Superior temporal gyrus (tissue), 1 donor: ENCODE data around the gene EPB42.
"Not testable (repeated sequence)": the region's sequence is repeated elsewhere in the genome, so short reads cannot be mapped to it uniquely, and the experiment has no call there.

Experiments used
- DNase-seq: peaks from one replicate; pipeline ENCODE4 v3.0.0-alpha.2; 2016; ENCODE audit errors: extremely low spot score

The EPB42 gene

DNA sequence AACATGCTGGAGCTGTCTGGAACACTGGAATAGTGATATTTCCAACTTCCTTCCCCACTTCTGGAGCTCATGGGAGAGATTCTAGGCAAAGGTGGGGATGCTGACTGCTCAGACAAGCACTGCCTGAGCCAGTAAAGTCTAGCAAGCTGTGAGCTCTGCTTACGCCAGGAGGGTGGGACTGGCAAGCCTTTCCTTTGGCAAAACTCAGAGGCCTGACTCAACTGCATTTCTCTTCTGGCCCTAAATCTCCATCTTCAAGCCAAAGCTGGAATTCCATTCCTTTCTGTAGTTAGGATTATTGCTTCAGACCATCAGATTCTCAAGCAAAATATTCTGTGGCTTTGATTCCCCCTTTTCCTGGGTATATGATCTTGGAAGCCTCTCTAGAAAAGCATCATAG, 20.3 kb upstream of the EPB42 start:
- DNase-seq, result peak; percentile 12

DNA sequence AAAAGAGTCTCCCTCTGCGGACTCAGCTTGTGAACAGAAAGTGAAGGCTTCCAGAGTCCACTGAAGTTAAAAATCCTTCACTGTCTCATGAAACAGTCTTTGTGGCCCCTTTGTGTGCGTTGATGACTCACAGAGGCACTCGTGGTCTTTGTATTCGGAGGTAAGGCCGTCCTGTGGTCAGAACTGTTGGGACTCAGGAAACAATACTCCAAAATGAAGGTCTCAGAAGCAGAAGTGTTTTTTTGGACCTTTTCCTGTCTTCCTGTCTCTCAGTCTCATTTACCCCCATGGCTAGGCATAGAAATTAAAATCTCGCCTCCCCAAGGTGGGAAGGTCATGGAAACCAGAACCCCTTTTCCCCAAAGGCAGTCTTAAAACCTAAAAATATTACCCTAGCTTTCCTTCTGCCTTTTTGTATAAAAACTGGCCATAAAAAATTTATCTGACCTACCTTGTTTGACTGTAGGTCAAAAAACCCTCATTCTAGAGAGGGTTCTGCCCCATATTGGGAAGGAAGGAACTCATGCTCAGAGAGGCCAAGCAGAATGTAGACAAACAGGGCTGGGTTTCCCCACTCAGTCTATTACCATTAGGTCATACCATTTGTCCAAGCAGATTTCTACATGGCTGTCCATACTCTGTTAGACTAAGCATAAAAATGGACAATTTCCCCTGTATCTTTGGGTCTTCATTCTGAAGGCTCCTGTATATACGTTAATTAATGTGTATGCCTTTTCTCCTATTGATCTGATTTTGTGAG, 19.1 kb upstream of the EPB42 start:
- DNase-seq, result no peak

DNA sequence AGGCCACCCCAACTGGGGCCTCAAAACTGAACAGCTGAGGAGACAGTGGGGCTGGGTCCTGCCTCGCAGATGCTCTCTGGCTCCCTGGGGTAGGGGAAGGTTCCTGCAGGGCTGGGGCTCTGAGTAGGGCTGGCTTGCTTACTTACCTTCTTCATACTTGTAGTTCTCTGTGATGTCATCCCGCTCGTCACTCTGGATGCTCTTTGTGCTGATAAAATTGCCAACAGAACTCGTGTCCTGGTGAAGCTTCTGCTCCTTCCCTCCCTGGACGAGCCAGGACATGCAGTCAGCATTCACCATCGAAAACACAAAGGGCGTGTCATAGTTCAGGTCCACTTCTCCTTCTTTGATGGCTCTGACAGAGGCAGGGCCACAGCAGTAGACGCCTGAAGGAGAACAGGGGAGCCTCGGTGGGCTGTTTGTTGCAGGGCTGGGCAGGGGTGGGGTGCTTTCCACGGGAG, 17.9 kb upstream of the EPB42 start:
- no peak for DNase-seq

DNA sequence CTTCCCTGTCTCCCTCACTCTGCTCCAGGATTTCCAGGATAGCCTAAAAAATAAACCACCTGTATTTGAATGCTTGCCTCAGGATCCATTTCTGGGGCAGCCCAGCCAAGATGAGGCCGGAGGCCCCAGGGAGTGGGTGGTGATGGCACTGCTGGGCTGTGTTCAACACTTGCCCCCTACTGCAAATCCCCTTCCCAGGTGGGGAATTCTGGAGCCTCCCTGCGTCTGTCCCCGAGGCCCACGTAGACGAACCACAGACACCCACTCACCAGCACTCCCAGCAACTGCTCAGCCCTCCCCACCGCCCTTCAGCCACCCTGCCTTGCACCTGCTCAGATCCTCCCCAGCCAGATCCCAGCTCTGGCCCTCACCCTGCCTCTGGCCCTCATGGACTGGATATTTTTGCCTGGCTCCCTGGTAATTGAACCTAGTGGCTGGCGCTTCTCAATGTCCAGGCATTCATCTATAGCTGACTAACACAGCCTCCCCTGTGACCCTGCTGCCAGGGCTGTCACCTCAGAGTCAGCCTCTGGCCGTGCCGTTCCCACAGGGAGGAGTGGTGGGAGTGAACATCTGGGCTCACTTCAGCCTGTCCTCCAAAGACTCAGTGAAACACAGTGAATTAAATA, 17.1 kb upstream of the EPB42 start:
- DNase-seq, result no peak

DNA sequence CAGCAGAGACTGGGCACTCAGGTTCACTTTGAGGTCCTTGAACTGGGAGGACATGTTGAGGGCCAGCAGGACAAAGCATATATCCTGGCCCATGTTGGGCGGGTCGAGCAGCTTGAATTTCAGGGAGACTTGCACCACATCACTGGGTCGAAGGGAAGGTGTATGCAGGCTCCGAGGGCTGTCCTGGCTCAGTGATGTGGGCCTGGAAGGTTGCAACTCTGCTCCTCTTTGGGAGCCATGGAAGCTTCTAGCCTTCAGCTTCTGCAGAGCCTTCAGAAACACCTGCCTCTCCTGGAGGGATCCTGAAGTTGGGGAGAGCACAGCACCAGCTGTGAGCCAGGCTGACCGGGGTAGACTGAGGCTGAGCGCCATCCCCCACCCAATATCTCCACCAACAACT, 14.7 kb upstream of the EPB42 start:
- DNase-seq, result no peak

DNA sequence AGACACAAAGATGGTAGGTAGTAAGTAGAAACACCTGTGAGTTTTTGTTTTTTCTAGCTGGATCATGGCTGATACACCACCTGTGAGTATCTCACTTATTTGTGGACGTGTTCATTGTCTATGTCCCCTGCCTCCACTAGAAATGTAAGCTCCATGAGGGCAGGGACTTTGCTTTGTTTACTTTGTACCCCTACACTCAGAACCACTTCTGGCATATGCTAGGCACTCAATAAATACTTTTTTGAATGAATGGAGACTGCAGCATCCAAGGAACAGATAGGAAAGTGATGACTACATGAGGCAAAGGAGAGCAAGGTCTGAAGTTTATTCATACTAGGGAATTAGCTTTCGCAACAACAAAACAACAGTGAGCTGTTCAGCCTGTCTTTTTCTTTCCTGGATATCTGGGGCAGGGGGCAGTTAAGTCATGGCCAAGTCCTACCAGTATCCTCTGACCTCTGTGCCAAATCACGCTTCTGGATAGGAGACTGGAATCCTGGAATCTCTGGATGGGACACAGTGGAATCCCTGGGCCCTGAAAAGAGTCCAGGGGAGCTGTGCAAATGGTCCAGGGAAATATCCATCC, 11.6 kb upstream of the EPB42 start:
- no peak for DNase-seq

DNA sequence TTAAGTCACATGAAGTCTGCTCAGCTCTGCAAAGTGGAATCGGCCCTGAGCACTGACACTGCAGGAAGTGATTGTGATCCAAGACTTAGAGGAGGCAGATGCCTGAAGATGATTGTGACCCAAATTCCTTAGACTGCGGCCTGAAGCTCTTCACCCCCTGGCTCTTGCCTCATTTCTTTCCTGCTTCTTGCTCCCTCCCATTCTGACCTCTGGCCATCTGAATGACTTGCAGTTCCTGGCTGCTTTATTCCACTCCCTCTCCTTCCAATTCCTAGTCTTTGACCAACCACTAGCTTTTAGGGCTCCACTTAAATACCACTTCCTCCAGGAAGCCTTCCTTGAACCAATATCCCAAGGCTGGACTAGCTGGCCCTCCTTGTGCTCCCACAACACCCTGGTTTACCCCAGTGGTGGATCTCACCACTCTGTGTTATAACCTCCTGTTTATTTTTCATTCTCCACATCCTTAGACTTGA, 9.9 kb upstream of the EPB42 start:
- no peak for DNase-seq

DNA sequence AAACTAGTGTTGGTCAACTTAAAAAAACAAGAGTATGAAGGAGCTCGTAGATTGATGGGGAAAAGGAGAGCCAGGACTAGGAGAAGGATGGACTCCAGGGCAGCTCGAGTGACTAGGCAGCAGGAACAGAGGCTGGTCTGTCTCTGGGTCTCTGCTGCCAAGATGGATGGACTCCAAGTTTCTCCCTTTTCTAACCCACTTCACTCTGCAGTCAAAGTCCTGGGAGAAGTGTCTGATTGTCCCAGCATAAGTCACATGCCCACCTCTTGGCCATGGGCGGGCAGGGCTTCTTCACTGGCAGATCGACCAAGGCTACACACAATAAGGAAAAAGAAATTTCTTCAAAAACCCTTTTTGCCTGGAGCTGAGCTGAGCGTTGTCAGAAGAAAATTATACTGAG, 9.2 kb upstream of the EPB42 start:
- peak; percentile 50 for DNase-seq

DNA sequence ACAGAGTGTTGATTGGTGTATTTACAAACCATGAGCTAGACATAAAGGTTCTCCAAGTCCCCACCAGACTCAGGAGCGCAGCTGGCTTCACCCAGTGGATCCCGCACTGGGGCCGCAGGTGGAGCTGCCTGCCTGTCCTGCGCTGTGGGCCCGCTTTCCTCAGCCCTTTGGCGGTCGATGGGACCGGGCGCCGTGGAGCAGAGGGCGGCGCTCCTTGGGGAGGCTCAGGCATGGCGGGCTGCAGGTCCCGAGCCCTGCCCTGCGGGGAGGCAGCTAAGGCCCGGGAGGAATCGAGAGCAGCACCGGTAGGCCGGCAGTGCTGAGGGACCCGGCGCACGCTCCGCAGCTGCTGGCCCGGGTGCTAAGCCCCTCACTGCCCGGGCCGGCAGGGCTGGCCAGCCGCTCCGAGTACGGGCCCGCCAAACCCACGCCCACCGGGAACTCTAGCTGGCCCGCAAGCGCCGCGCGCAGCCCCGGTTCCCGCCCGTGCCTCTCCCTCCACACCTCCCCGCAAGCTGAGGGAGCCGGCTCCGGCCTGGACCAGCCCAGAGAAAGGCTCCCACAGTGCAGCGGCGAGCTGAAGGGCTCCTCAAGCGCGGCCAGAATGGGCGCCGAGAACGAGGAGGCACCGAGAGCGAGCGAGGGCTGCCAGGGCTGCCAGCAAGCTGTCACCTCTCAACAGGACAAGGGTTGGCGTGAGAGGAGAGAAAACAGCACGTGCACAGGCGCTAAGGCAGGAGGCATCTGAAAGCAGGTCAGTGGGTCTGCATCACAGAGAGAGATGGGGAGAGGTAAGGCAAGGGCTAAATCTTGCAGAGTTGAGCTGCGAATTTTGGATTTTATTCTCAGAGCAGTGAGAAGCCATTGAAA, 5.9 kb upstream of the EPB42 start:
- no peak for DNase-seq

DNA sequence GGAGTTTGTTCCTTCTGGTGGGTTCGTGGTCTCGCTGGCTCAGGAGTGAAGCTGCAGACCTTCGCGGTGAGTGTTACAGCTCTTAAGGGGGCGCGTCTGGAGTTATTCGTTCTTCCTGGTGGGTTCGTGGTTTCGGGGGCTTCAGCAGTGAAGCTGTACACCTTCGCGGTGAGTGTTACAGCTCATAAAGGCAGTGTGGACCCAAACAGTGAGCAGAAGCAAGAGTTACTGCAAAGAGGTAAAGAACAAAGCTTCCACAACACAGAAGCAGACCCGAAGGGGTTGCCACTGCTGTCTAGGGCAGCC, 5.1 kb upstream of the EPB42 start:
- DNase-seq, result not testable (repeated sequence)

DNA sequence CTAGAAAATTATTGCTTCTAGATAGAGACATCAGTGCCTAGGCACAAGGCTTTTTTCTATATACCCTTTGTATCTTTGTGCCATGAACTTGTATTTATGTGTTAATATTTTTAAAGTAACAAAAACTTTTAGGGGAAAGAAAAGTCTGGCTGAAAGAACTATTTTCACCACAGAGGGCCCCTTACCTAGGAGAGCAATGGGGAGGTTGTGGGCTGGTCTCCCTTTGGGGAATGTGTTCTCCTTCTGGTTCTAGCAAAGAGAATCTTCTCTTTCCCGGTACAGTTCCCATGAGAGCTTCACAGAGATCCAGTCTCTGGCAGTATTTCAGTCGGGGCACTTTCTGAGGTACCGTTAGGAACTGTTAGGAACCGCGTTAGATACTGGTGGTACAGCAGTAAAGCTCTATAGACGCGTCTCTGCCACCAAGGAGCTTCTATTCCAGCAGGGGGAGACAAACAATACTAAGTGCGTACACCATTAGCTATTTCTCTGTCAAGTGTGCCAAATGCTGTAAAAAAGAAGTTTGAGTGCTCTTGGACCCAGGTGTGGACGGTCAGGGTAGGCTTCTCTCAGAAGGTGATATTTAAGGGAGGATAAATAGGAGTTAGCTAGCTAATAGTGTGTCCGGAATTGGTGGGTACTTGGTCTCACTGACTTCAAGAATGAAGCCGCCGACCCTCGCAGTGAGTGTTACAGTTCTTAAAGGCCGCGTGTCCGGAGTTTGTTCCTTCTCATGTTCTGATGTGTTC, 4.6 kb upstream of the EPB42 start:
- DNase-seq, result peak; percentile 85

DNA sequence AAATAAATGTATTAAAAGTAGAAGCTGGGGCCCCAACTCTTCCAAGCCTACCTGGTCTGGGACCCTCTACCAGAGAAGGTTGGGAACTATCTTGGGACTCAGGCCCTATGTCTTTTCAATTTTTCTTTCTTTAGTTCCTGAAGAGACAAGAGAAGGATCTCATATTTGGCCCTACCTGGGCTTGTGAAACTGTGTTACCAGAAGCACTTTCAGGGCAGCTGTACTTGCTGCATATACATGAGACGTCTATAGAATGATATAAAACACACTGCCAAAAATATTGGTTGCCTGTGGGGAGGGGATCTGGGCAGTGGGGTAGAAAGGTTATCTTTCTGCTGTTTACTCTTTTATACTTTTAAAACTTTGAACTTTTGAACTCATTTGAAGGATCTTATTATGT, 604 bp upstream of the EPB42 start:
- no peak for DNase-seq

DNA sequence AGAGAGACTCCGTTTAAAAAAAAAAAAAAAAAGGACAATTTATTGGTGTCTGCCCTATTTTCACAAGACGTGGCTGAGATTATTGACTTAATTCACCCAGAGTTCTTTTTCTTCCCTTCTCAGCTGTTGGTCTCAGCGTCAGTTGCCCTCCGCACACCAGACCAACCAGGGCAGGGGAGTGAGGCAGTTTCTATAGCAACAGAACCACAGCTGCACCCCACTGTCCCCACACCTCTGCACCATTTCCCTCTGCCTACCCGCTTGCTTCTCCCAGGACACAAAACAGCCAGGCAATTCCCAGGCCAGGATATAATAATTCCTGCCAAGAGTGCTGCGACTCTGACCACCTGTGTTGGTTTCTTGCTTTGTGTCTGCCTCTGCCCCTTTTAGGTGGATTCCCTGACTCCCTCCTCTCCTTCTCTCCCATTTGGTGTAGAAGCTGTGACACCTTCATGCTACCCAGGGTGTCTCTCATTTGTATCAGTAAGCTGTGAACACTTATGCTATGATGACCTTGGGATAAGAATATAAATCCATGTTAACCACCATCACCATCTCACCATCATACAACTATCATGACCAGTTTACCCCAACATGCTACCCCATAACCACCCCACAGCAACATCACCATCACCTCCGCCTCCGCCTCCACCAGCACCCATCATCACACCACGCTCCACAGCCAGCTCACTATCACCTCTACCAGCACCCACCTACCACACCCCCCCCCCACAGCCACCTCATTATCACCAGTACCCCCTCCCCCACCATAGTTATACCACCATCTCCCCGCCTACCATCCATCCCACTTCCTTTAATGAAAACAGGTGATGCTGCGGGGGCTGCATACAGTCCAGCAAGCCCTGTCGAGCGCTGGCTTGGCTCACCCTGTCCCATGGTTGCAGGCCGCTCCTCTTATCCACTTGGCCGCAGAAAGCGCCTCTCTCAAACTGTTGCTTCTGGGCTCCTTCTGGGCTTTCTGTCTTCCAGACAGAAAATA, 589 bp downstream of the EPB42 start:
- DNase-seq, result no peak

DNA sequence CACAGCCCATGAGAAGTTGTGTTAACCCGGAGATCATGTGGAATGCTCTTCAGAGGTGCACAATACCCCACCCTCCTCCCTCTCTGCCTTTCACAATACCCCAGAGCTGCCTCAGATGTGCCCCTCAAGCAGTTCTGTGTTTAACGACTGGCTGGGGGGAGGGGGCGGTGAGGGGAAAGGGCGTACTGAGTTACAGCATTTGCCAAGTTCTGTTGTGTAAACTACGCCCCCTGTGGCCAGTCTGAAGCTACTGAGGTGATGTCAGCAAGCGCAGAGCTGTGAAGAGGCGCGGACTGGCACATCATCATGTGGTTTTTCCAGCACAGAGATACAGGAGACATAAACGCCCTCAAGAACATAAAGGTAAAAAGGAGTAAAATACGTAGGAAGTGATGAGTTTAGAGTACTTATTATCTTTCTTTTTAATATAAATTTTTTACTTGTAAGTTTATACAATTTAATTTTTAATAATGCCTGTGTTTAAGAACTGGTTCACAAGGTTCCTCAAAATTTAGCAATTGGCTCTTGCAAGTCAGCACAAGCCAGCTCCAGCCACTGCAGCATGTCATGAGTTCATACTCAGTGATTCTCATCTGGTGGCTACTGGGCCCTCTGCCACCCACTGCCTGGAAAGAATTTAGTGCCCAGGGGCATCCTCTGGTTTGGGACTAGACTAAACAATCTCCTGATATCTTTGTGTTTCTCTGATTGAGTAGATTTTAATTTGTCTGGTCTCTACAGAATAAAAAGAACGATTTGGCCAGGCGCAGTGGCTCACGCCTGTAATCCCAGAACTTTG, 1.7 kb downstream of the EPB42 start:
- DNase-seq, result no peak

DNA sequence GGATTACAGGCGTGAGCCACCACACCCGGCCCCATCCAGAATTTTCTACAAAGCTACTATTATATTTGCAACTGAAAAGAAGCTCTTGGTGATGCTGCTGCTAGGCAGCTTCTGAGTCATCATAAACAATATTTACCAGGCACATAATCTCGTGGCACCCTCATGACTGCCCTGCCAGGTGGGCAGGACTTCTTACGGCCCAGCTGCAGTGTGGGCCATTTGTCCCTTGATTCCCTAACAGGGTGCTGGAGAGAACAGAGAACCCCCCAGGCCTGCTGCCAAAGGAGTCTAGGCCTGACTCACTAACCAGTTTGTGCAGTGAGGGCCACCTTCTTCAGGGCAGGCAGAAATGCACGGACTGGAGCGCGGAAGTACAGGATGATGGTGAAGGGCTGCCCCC, 4.9 kb downstream of the EPB42 start:
- no peak for DNase-seq

DNA sequence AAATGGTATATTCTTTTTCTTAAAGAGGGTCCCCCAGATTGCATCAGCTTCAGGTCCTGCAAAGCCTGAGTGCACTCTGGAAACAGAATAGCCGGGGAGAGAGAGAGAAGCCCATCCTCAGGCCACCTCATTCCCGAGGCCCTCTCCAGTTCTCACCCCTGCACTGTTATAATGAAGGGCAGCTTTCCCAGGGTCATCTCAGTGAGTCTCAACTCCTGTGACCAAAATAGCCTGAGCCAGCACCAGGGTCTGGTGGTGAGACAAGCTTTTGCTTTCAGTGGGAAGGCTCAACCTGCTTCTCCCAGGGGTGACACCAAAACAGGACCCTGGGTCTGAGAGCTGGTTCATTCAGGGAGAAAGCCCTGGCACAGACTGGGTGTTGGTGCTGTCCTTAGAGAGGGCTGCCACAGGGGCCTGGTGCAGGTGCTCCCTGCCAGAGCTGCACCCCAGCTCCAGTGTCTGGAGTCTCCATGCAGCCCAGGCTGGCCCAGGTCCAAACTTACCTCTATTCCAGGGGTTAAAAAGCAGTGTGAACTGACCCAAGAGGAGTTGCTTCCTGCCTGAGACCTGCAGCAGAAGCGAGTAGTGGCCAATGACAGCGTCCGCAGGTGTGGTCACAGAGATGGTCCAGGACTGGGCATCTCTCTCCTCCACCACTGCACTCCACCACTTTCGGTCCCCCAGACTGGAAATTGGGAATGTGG, 6.1 kb downstream of the EPB42 start:
- no peak for DNase-seq

DNA sequence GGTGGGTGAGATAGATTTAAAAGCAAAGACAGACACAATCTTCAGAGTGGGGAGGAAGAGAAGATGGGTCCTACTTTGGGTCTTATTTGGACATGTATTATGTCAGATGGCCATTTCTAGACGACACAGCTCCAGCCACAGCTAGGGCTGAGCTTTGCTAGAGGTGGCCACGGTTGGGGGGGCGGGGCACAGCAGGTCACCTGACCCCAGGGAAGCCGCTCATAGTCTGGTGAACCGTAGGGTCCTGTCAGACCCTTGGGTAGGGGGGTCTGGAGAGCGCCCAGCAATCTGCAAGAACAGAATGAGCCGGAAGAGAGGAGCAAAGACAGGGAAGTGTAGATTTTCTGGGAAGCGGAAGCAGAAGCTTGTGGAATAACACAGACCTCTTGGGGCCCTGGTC, 6.6 kb downstream of the EPB42 start:
- no peak for DNase-seq

DNA sequence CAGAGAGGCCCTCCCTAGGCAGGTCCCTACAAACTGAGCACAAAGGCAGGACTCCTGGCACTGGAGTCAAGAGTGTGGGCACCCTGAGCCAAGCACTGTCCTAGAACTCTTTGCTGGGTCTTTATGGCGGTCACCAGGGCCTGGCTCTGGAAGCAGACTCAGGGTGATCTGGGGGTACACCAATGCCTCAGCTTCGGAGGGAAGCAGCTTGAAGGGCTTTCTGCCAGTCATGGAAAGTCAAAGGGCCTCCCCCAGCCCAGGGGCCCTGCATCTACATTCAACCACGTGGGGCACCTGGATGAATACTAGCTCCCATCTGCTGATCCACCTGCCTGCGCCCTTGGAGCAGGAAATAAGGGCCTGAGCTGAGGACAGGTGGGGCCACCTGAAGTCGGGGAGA, 7.4 kb downstream of the EPB42 start:
- DNase-seq, result no peak

DNA sequence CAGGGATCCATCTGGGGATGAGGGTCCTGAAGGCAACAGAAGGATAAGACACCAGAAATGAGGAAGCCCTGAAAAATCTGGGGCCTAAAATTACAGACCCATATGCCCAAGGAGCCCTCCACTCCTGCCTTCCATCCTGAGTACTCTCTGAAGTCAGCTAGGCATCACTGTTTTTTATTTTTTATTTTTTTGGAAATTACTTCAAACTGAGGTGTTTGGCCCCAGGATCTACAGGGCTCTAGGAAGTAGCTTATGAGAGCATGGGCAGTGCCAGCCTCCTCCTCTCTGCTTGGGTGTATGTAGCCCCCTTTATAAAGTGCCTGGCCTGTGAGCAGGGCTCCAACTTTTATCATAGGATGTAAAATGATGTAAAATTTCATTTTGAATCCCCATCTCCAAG, 7.9 kb downstream of the EPB42 start:
- DNase-seq, result no peak
